H1 (cell line): Measurements from ENCODE around the gene FAM171A1.

Experiments used
- FOSL1 ChIP-seq: IDR thresholded peaks from 2 replicates; pipeline ENCODE4 v1.6.1; 2011; ENCODE audit warnings: mild to moderate bottlenecking, low read depth, low read length, moderate library complexity; ENCODE audit not compliant: insufficient read depth
- JUND ChIP-seq: IDR thresholded peaks from 2 replicates; pipeline ENCODE4 v1.6.1; 2011; ENCODE audit warnings: mild to moderate bottlenecking, improper control_type of control experiment, low read length

GRCh38 chr10:15341502-15342128 lies 29.5 kb downstream of the FAM171A1 start:
- TF ChIP-seq FOSL1 (no peak), JUND (no peak)
